Smooth muscle cell (in vitro differentiated cells): Measurements from ENCODE around the gene CD164. TPM values are rescaled to one million over a fixed set of nuclear protein-coding genes. Genes with fewer than 3 reads are reported as not detected.

ENCODE experiments used
- DNase-seq: peaks from one replicate; lab custom pipeline; 2025; ENCODE audit not compliant: unreplicated experiment; lab: John Stamatoyannopoulos, UW
- H2AFZ ChIP-seq: fragments of 200-600 bp; sonication (generic); 2 replicates; pipeline ENCODE4 v1.6.0; 2016; ENCODE audit warnings: antibody characterized with exemption, low read depth, mild to moderate bottlenecking
- H3F3A ChIP-seq: fragments of 200-600 bp; sonication (generic); 2 replicates; pipeline ENCODE4 v1.6.0; 2017; ENCODE audit warnings: antibody characterized with exemption, low read depth
- H3K27ac ChIP-seq: fragments of 200-600 bp; sonication (generic); 2 replicates; pipeline ENCODE4 v1.5.1; 2016; ENCODE audit warnings: low read depth, mild to moderate bottlenecking
- H3K27me3 ChIP-seq: fragments of 200-600 bp; sonication (generic); 2 replicates; pipeline ENCODE4 v1.6.1; 2016; ENCODE audit warnings: low read depth, mild to moderate bottlenecking
- H3K36me3 ChIP-seq: fragments of 200-600 bp; sonication (generic); 2 replicates; pipeline ENCODE4 v1.5.1; 2016; ENCODE audit warnings: low read depth
- H3K4me1 ChIP-seq: fragments of 200-600 bp; sonication (generic); 2 replicates; pipeline ENCODE4 v1.5.1; 2016; ENCODE audit warnings: low read depth
- H3K4me2 ChIP-seq: fragments of 200-600 bp; sonication (generic); 2 replicates; pipeline ENCODE4 v1.6.0; 2016; ENCODE audit warnings: mild to moderate bottlenecking
- H3K4me3 ChIP-seq: fragments of 200-600 bp; sonication (generic); 2 replicates; pipeline ENCODE4 v1.5.1; 2016; ENCODE audit warnings: mild to moderate bottlenecking
- H3K79me2 ChIP-seq: fragments of 200-600 bp; sonication (generic); 2 replicates; pipeline ENCODE4 v1.6.0; 2016; ENCODE audit warnings: low read depth, mild to moderate bottlenecking
- H3K9ac ChIP-seq: fragments of 200-600 bp; sonication (generic); 2 replicates; pipeline ENCODE4 v1.6.0; 2016; ENCODE audit warnings: low read depth
- H3K9me3 ChIP-seq: fragments of 200-600 bp; sonication (generic); replicated peaks from 2 replicates; pipeline ENCODE4 v1.5.1; 2016; ENCODE audit warnings: low read depth
- H4K20me1 ChIP-seq: fragments of 200-600 bp; sonication (generic); 2 replicates; pipeline ENCODE4 v1.6.0; 2016; ENCODE audit warnings: low read depth
- CTCF ChIP-seq: fragments of 200-600 bp; sonication (generic); IDR thresholded peaks from 2 replicates; pipeline ENCODE4 v1.5.1; 2017; ENCODE audit warnings: borderline replicate concordance, mild to moderate bottlenecking, antibody characterized with exemption; ENCODE audit not compliant: insufficient read depth, poor library complexity, severe bottlenecking
- WGBS: methylation state at CpG from one replicate; pipeline ENCODE4 v1.1.7; 2016; ENCODE audit warnings: low lambda C conversion rate; 5-methylcytosine and 5-hydroxymethylcytosine counted together
- polyA plus RNA-seq: library from polyadenylated mRNA; unstranded; fragments of >200 nt; fragmentation: Nextera tagmentation; extraction: Ambion mirVana; gene quantifications from 2 replicates; pipeline ENCODE4 v1.2.1, GENCODE V29; 2016
- total RNA-seq: library from RNA; depleted of rRNA; stranded (reverse); fragments of >200 nt; gene quantifications from 2 replicates; pipeline ENCODE4 v1.2.3, GENCODE V29; 2014

Gene CD164
- total and polyA plus RNA-seq, 2 experiments from 2014 or later = 305 to 495 TPM

GRCh38 chr6:109321752-109322151 lies 60.5 kb downstream of the CD164 start:
- Histone ChIP-seq H3K9ac (no peak overlapping the region), H3K4me3 (no peak overlapping the region), H3F3A (no peaks in the 10 kb centered on the region), H3K36me3 (no peaks in the 10 kb centered on the region), H3K27ac (no peak overlapping the region), H3K79me2 (no peaks in the 10 kb centered on the region), H3K4me2 (no peak overlapping the region), H2AFZ (no peak overlapping the region), H3K27me3 (no peaks in the 10 kb centered on the region), H3K9me3 (no peaks in the 10 kb centered on the region), H4K20me1 (no peaks in the 10 kb centered on the region), H3K4me1 (no peaks in the 10 kb centered on the region)
- TF ChIP-seq CTCF = no peak
- 85% methylated on average over 8 of the region's 8 CpGs for WGBS
- DNase-seq = no peak

GRCh38 chr6:109320072-109320471 lies 62.2 kb downstream of the CD164 start:
- no peaks in the 10 kb centered on the region for H3K36me3 ChIP-seq
- DNase-seq = no peak
- no peaks in the 10 kb centered on the region for H3K79me2 ChIP-seq
- 56% methylated on average over 2 of the region's 2 CpGs for WGBS
- no peaks in the 10 kb centered on the region for H3K4me1 ChIP-seq
- no peak overlapping the region for H3K4me3 ChIP-seq
- no peak overlapping the region for H2AFZ ChIP-seq
- H3K27me3 ChIP-seq = no peaks in the 10 kb centered on the region
- no peak overlapping the region for H3K27ac ChIP-seq
- no peak overlapping the region for H3K4me2 ChIP-seq
- H4K20me1 ChIP-seq = no peaks in the 10 kb centered on the region
- H3K9ac ChIP-seq = no peak overlapping the region
- TF ChIP-seq CTCF = no peak
- H3K9me3 ChIP-seq = no peaks in the 10 kb centered on the region
- H3F3A ChIP-seq = no peaks in the 10 kb centered on the region

- H3K9me3 ChIP-seq = no peaks in the 10 kb centered on the region
- H2AFZ ChIP-seq = no peak overlapping the region
- H3K36me3 ChIP-seq = no peaks in the 10 kb centered on the region
- no peak overlapping the region for H3K27ac ChIP-seq
- no peaks in the 10 kb centered on the region for H3K4me1 ChIP-seq
- no peaks in the 10 kb centered on the region for H4K20me1 ChIP-seq
- H3K9ac ChIP-seq = no peak overlapping the region
- 88% methylated on average over 11 of the region's 11 CpGs for WGBS
- TF ChIP-seq CTCF = no peak
- H3K4me2 ChIP-seq = no peak overlapping the region
- H3F3A ChIP-seq = no peaks in the 10 kb centered on the region
- H3K79me2 ChIP-seq = no peaks in the 10 kb centered on the region
- DNase-seq = no peak
- H3K27me3 ChIP-seq = no peaks in the 10 kb centered on the region
- no peak overlapping the region for H3K4me3 ChIP-seq
Observed at GRCh38 chr6:109318328-109318876, 63.9 kb downstream of the CD164 start.

- Histone ChIP-seq H3K27ac (no peak overlapping the region), H3K9ac (no peak overlapping the region), H3K9me3 (no peaks in the 10 kb centered on the region)
Observed at GRCh38 chr6:109316909-109317308, 65.4 kb downstream of the CD164 start.

More at GRCh38 chr6:109316909-109317308, 65.4 kb downstream of the CD164 start:
- TF ChIP-seq CTCF = no peak
- Histone ChIP-seq H3K4me3 (no peak overlapping the region), H2AFZ (no peak overlapping the region), H3K79me2 (no peaks in the 10 kb centered on the region), H3F3A (no peaks in the 10 kb centered on the region), H3K36me3 (no peaks in the 10 kb centered on the region), H3K27me3 (no peaks in the 10 kb centered on the region), H3K4me1 (no peaks in the 10 kb centered on the region), H4K20me1 (no peaks in the 10 kb centered on the region), H3K4me2 (no peak overlapping the region)
- WGBS = 97% methylated on average over 5 of the region's 5 CpGs
- DNase-seq = no peak

Other genes with a start within 250 kb of the CD164 start
- 0.81 and 1.7 TPM in 2 replicates for gene PPIL6, start 58.2 kb upstream of the CD164 start, total RNA-seq
- gene PPIL6, start 58.2 kb upstream of the CD164 start, polyA plus RNA-seq = 0.95 and 1.3 TPM in 2 replicates
- gene SMPD2, start 58.3 kb upstream of the CD164 start, total RNA-seq = 1.4 and 8.2 TPM in 2 replicates
- gene SMPD2, start 58.3 kb upstream of the CD164 start, polyA plus RNA-seq = 6.4 and 6.9 TPM in 2 replicates
- 14.8 and 20.8 TPM in 2 replicates for gene MICAL1, start 73.3 kb upstream of the CD164 start, total RNA-seq
- 13.3 and 22.1 TPM in 2 replicates for gene MICAL1, start 73.3 kb upstream of the CD164 start, polyA plus RNA-seq
- 5.4 and 6.6 TPM in 2 replicates for gene ZBTB24, start 100.8 kb upstream of the CD164 start, total RNA-seq
- 1.3 and 2.6 TPM in 2 replicates for gene ZBTB24, start 100.8 kb upstream of the CD164 start, polyA plus RNA-seq